GM21786 (cell line): ENCODE measurements around the gene SIGLECL1.

Experiments
- ATAC-seq: cut with Tn5 transposase; IDR thresholded peaks from one replicate; pipeline ENCODE4 v1.9.1; 2021; ENCODE audit not compliant: unreplicated experiment

Gene SIGLECL1

DNA sequence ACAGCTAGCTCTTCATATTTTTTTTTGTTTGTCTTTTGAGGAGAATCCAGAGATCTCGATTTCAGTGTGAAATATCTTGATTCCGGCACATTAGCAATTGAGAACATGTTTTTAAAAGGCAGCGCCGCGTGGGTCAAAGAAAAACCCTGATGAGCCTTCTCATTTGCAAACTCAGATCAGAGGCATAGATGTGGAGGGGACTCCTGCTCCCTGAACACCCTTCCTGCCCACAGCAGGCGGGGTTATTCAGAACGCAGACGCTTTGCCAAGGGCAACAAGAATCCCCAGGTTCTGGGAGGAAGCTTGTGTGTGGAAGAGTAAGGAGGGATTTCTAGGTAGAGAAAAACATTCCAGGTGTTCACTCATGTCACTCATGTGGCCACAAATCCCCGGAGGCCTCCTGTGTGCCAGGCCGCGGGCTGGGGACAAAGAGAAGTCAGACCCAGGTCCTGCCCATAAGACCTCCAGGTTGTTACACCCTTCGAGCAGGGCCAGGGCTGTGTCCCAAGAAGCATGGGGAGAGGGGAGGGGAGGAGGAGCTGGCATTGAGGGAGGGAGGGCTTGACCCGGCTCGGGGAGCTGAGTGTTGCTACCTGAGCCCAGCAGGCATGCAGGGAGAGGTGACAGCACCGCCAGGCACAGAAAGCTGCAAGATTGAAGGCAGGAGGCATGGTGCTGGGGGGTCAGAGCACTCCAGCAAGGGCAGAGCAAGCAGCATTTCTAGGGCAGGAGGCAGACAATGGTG is 44.7 kb downstream of the SIGLECL1 start:
- no peak for ATAC-seq

DNA sequence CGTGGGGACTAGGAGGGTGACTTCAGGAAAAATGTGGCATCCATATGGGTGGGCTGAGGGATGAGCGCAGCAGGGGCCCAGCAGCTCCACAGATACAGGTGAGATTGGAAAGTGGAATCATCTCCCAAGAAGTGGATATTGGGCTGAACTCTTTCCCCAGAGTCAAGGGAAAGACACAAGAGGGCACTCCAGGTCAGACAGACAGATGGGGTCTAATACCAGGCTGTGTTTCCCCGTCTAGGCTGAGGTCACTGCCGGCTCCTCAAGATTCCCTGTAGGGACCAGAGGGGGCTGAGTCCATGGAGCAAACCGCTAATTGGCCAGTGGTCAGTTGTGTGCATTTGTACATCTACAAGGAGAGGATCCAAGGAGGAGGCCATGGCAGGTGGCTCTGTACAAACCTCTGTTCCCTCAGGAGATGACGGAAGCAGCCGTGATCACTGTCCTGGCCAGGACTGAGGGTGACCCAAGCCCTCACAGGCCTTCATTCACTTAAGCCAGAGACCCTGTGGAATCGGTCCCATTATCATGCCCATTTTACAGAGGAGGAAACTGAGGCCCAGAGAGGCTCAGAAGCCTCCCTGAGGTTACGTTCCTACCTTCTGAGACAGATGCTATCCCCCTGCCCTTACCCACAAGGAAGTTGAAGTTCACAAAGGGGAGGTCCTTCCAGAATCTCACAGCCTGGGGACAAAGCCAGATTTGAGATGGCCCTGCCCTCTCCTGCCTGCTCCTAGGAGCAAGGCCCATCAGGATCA is 45.6 kb downstream of the SIGLECL1 start:
- no peak for ATAC-seq

DNA sequence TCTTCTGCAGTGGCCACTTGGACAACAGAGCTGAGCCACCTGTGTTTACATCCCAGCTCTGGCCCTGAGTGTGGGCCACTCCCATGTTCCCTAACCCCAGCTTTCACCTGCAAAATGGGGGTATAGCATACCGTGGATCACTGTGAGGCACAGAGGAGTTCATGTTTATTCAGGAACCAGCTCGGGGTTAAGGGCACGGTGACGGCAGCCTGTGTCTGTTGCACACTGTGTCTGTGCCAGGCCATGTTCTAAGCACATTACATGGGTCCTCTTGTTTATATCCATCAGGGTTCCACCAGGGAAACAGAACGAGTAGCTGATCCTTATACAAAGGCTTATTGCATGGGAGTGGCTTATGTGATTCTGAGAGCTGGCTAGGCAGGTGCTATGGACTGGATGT is 46.5 kb downstream of the SIGLECL1 start:
- ATAC-seq: no peak

DNA sequence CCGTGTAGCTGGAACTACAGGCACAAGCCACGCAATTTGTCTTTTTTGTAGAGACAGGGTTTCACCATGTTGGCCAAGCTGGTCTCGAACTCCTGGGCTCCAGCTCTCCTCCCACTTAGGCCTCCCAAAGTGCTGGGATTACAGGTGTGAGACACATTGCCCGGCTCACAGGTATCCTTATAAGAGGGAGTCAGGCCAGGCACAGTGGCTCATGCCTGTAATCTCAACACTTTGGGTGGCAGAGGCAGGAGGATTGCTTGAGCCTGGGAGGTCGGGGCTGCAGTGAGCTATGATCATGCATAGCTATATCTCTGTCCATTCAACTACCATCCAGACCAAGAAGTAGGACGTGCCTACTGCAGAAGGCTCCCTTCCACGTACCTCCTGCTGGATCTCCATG is 50.4 kb downstream of the SIGLECL1 start:
- no peak for ATAC-seq

DNA sequence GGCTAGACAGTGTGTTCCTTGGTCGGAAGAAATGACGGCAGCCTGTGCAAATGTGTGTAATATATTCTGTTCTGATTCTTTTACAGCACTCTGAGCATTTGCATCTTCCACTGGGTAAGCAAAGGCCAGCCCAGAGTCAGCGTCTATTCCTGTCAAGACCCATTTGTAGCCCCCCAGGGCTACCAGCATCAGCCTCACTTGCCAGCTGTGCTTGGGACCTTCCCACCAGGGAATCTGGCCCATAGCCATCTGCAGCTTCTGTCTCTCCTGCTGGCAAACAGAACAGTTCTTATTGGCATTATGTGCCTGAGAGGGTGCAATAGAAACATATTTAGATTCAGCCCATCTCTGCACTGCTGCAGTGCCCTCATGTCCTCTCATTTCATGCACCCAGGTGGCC is 54.6 kb downstream of the SIGLECL1 start:
- no peak for ATAC-seq

DNA sequence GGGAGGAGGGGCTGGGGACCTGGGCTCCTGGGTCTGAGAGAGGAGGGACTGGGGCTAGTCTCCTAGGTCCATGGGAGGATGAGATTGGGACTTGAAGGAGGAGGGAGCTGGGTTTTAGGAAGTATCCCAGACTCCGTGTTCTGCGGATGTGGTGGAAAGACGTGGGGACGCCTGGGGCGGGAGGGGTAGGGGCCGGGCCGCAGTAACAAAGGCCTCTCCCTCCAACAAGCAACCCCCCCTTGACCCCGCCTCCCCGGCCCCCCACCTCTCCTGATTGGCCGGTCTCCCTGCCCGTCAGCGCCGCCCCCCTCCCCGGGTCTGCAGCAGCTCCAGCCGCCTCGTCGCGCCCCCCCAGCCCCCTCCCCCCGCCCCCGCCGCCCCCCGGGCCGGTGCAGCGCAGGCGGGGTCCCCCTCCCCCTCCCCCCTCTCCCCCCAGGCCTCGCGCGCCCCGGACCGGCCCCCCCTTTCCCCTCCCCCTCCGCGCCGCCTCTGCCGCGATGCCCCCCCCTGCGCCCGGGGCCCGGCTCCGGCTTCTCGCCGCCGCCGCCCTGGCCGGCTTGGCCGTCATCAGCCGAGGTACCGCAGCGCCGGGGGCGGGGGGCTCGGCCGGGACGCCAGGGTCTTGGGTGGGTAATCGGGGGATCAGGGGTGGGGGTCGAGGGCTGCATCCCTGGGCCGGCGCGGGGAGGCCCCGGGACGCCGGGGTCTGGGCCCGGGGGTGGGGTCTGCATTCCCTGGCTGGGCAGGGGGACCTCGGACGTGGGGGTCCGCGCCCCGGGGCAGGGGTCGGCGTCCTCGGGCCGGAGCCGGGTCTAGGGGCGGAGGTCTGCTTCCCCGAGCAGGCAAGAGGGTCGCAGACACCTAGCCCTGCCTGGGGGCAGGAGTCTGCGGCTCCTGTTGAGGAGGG is 60.7 kb downstream of the SIGLECL1 start, which contains the start of gene IGLON5:
Gene IGLON5 (plus strand): TSS at position 294 of the 907 bp plus-strand sequence. CDS start 204 bp downstream, at position 498.
- no peak for ATAC-seq

DNA sequence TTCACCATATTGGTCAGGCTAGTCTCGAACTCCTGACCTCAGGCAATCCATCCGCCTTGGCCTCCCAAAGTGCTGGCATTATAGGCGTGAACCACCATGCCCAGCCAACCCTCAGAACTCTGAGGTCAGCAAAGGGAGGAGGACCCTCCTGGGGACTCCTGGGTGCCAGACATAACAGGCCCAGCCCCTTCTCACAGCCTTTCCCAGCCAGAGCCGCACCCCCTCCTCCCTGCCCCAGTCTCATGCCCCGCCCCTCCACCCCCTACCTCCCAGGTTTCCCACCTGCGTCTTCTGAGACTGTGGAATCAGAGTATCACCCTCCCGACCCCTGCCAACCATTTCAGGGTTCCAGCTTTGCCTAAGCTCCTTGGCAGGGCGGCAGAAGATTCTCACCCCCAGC is 65.8 kb downstream of the SIGLECL1 start:
- no peak for ATAC-seq

DNA sequence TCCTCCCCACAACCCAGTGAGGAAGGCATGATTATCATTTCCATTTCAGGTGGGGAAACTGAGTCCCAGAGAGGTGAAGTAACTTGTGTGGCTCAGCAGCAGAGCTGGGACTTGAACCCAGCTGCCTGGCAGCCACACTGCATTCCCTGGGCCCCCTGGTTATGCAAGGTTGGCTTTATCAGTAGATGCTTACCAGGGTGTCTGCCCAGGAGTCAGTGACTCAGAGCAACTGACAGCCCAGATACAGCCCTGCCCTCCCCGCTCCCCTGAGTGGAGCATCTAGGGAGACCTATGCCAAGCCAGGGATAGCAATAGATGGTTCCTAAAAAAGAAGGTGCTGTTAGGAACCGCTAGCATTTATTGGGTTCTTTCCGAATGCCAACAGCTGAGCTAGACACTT is 66.5 kb downstream of the SIGLECL1 start:
- no peak for ATAC-seq

DNA sequence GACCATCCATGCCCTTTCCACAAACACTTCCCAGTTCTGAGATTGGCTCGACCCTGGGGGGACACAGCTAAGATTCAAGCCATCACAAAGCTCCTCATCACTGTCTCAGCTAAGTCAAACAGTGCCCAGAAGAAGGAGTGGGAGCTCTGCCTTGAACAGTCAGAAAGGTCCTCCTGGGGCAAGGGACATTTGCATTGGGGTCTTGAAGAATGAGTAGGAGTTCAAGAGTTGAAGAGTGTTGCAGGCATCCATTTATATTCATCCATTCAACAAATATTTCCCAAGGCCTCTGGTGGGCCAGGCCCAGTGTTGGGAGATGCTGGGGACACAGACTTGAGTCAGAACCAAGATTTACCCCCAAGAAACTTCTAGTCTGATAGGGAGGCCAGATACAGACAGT is 67.1 kb downstream of the SIGLECL1 start:
- ATAC-seq: no peak
